Caki2 (cell line): ENCODE measurements around the gene AMIGO3. TPM values are rescaled to one million over a fixed set of nuclear protein-coding genes. Genes with fewer than 3 reads are reported as not detected.
"Not testable (repeated sequence)": the region's sequence is repeated elsewhere in the genome, so short reads cannot be mapped to it uniquely, and the experiment has no call there.

Experiments
- DNase-seq: peaks from one replicate; pipeline ENCODE4 v3.0.0-alpha.2; 2015; ENCODE audit warnings: low read depth
- in situ Hi-C: cut with HindIII; loops from 2 replicates; pipeline ENCODE4 v1.10.0; 2016; ENCODE audit warnings: low sequenced_read_pairs, low pct_unique_long_range_greater_than_20kb, mixed read lengths
- total RNA-seq: library from RNA; depleted of rRNA; stranded (reverse); fragments of >200 nt; shearing (Covaris generic); gene quantifications from 2 replicates; pipeline ENCODE4 v1.2.3, GENCODE V29; 2014; ENCODE audit warnings: low replicate concordance; rRNA removed

AMIGO3 gene
- total RNA-seq, result not detected in 2 replicates

GRCh38 chr3:49719214-49719884 lies at the start of gene AMIGO3:
Gene AMIGO3, minus strand, starts transcription at chr3:49719684. Its CDS starts 219 bp downstream, at chr3:49719465.
- in situ Hi-C loops, result no loop called here
- DNase-seq, result peak; percentile 23

GRCh38 chr3:49763981-49764380 lies 44.5 kb upstream of the AMIGO3 start:
- no peak for DNase-seq
- in situ Hi-C loops, result no loop called here

GRCh38 chr3:49761661-49762060 lies 42.2 kb upstream of the AMIGO3 start:
- no peak for DNase-seq
- in situ Hi-C loops, result no loop called here

GRCh38 chr3:49759226-49759625 lies 39.7 kb upstream of the AMIGO3 start:
- no peak for DNase-seq
- in situ Hi-C loops, result no loop called here

GRCh38 chr3:49757197-49757596 lies 37.7 kb upstream of the AMIGO3 start:
- DNase-seq, result no peak
- in situ Hi-C loops, result no loop called here

- DNase-seq, result no peak
- in situ Hi-C loops, result no loop called here
Measured at GRCh38 chr3:49756036-49756435, 36.6 kb upstream of the AMIGO3 start.

- in situ Hi-C loops, result no loop called here
Measured at GRCh38 chr3:49754536-49754935, 35.1 kb upstream of the AMIGO3 start.

GRCh38 chr3:49751501-49751900 lies 32.0 kb upstream of the AMIGO3 start:
- in situ Hi-C loops, result no loop called here
- DNase-seq, result no peak

More at GRCh38 chr3:49754536-49754935, 35.1 kb upstream of the AMIGO3 start:
- DNase-seq, result no peak

GRCh38 chr3:49750056-49750455 lies 30.6 kb upstream of the AMIGO3 start:
- DNase-seq, result no peak
- in situ Hi-C loops, result no loop called here

- DNase-seq, in situ Hi-C loops: not testable (repeated sequence)
Measured at GRCh38 chr3:49748874-49749273, 29.4 kb upstream of the AMIGO3 start.

- peak; percentile 54 for DNase-seq
- in situ Hi-C loops, result no loop called here
Measured at GRCh38 chr3:49747792-49748480, 28.5 kb upstream of the AMIGO3 start.

- in situ Hi-C loops, result no loop called here
- DNase-seq, result no peak
Measured at GRCh38 chr3:49745986-49746385, 26.5 kb upstream of the AMIGO3 start.

- no peak for DNase-seq
- in situ Hi-C loops, result no loop called here
Measured at GRCh38 chr3:49740427-49740826, 20.9 kb upstream of the AMIGO3 start.

GRCh38 chr3:49738067-49738713 lies 18.7 kb upstream of the AMIGO3 start:
- in situ Hi-C loops, result no loop called here
- no peak for DNase-seq

GRCh38 chr3:49734752-49735151 lies 15.3 kb upstream of the AMIGO3 start:
- in situ Hi-C loops, result no loop called here
- DNase-seq, result no peak

- DNase-seq, result no peak
- in situ Hi-C loops, result no loop called here
Measured at GRCh38 chr3:49733551-49733950, 14.1 kb upstream of the AMIGO3 start.

- in situ Hi-C loops, result no loop called here
- DNase-seq, result no peak
Measured at GRCh38 chr3:49732597-49732996, 13.1 kb upstream of the AMIGO3 start.

- no peak for DNase-seq
- in situ Hi-C loops, result no loop called here
Measured at GRCh38 chr3:49729966-49730609, 10.6 kb upstream of the AMIGO3 start.

- DNase-seq, result no peak
- in situ Hi-C loops, result no loop called here
Measured at GRCh38 chr3:49727924-49728361, 8.5 kb upstream of the AMIGO3 start.
